ENCODE results near the gene CNDP1.

Gene CNDP1

DNA sequence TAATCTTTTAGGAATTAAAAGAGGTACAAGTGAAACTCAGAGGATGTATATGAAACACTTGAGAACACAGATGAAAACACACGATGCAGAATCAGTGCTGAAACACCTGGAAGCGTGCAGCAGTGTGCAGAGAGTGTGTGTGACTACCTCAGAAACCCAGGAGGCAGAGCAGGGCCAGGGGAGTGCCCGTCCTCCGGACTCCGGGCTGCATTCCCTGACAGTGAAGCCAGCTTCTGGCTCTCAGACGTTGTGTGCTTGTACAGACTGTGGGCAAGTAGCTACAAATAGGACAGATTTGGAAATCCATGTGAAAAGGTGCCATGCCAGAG, 98.0 kb downstream of the CNDP1 start:
- H3K27ac ChIP-seq (ENCODE audit: low read depth, low read length): no peak overlapping the region
- H3K4me3 ChIP-seq (ENCODE audit: low read depth in 1 of 2, low read length in 2 of 2): no peak overlapping the region
- peaks cover 17 to 25% of the 10 kb centered on the region in 2 donors for H3K36me3 ChIP-seq (ENCODE audit: control insufficient read depth in 1 of 2, insufficient read depth in 2 of 2, low read length in 2 of 2)
- H3K27me3 ChIP-seq (ENCODE audit: control insufficient read depth in 1 of 2, insufficient read depth in 2 of 2, low read length in 2 of 2): no peaks in the 10 kb centered on the region
- no peaks in the 10 kb centered on the region for H3K4me1 ChIP-seq (ENCODE audit: control insufficient read depth in 1 of 2, insufficient read depth in 2 of 2, low read length in 2 of 2)
- no peaks in the 10 kb centered on the region for H3K9me3 ChIP-seq (ENCODE audit: control insufficient read depth in 1 of 2, low read length in 2 of 2)
- no peak overlapping the region for H3K9ac ChIP-seq (ENCODE audit: low read depth in 1 of 2, low read length in 2 of 2)

DNA sequence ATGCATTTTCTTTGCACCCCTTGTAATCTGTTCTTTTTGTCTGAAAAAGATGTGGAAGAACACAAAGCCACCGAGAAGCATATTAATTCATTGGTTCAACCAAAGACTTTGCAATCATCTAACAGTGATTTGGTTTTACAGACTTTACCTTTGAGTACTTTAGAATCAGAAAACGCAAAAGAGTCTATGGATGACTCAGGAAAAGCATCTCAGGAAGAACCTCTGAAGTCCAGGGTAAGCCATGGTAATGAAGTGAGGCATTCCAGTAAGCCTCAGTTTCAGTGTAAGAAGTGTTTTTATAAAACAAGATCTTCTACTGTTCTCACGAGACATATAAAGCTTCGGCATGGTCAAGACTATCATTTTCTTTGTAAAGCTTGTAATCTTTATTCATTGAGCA, 98.6 kb downstream of the CNDP1 start:
- H3K9me3 ChIP-seq (ENCODE audit: control insufficient read depth in 1 of 2, low read length in 2 of 2): no peaks in the 10 kb centered on the region
- H3K36me3 ChIP-seq (ENCODE audit: control insufficient read depth in 1 of 2, insufficient read depth in 2 of 2, low read length in 2 of 2): peaks cover 18 to 25% of the 10 kb centered on the region in 2 donors
- H3K4me1 ChIP-seq (ENCODE audit: control insufficient read depth in 1 of 2, insufficient read depth in 2 of 2, low read length in 2 of 2): no peaks in the 10 kb centered on the region
- H3K27me3 ChIP-seq (ENCODE audit: control insufficient read depth in 1 of 2, insufficient read depth in 2 of 2, low read length in 2 of 2): no peaks in the 10 kb centered on the region
- no peak overlapping the region for H3K4me3 ChIP-seq (ENCODE audit: low read depth in 1 of 2, low read length in 2 of 2)
- H3K9ac ChIP-seq (ENCODE audit: low read depth in 1 of 2, low read length in 2 of 2): no peak overlapping the region
- no peak overlapping the region for H3K27ac ChIP-seq (ENCODE audit: low read depth, low read length)

DNA sequence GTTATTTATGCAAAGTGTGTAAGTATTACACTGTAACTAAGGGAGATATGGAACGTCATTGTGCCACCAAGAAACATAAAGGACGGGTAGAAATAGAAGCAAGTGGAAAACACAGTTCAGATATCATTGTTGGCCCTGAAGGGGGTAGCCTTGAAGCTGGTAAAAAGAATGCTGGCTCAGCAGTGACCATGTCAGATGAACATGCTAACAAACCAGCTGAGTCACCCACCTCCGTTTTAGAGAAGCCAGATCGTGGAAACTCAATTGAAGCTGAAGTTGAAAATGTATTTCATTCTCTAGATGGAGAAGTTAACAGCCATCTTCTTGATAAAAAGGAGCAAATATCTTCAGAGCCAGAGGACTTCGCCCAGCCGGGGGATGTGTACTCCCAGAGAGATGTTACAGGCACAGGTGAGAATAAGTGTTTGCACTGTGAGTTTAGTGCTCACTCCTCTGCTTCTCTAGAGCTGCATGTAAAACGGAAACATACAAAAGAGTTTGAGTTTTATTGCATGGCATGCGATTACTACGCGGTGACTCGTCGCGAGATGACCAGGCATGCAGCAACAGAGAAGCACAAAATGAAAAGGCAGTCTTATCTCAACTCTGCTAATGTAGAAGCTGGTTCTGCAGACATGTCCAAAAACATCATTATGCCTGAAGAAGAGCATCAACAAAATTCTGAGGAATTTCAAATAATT, 99.5 kb downstream of the CNDP1 start:
- no peak overlapping the region for H3K27ac ChIP-seq (ENCODE audit: low read depth, low read length)
- no peaks in the 10 kb centered on the region for H3K9me3 ChIP-seq (ENCODE audit: control insufficient read depth in 1 of 2, low read length in 2 of 2)
- peaks cover 20 to 25% of the 10 kb centered on the region in 2 donors for H3K36me3 ChIP-seq (ENCODE audit: control insufficient read depth in 1 of 2, insufficient read depth in 2 of 2, low read length in 2 of 2)

DNA sequence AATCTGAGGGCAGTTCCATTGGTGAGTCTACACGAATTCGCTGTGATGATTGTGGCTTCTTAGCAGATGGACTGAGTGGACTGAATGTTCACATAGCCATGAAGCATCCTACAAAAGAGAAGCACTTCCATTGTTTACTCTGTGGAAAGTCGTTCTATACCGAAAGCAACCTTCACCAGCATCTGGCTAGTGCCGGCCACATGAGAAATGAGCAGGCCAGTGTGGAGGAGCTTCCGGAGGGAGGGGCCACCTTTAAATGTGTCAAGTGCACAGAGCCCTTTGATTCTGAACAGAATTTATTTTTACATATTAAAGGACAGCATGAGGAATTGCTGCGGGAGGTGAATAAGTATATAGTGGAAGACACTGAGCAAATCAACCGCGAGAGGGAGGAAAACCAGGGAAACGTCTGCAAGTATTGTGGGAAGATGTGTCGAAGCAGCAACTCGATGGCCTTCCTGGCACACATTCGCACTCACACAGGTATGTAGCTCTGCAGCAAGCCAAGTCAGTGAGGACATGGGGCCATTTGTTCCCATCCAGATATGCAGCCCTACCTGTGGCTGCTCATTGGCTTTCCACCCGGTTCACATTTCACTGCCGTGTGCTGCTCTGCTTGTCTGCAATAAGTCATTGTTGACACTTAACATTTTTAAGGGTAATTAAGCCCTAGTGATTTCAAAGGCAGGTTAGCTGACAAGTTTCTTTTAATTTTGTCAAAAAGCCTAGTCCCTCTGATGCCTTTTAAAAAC, 101.1 kb downstream of the CNDP1 start:
- Histone ChIP-seq H3K4me3 (ENCODE audit: low read depth in 1 of 2, low read length in 2 of 2) (no peak overlapping the region), H3K27ac (ENCODE audit: low read depth, low read length) (no peak overlapping the region)

More for the DNA sequence above, 99.5 kb downstream of the CNDP1 start:
- no peaks in the 10 kb centered on the region for H3K27me3 ChIP-seq (ENCODE audit: control insufficient read depth in 1 of 2, insufficient read depth in 2 of 2, low read length in 2 of 2)
- H3K9ac ChIP-seq (ENCODE audit: low read depth in 1 of 2, low read length in 2 of 2): no peak overlapping the region
- H3K4me3 ChIP-seq (ENCODE audit: low read depth in 1 of 2, low read length in 2 of 2): no peak overlapping the region
- no peaks in the 10 kb centered on the region for H3K4me1 ChIP-seq (ENCODE audit: control insufficient read depth in 1 of 2, insufficient read depth in 2 of 2, low read length in 2 of 2)

More for the DNA sequence above, 101.1 kb downstream of the CNDP1 start:
- Histone ChIP-seq H3K9me3 (ENCODE audit: control insufficient read depth in 1 of 2, low read length in 2 of 2) (no peaks in the 10 kb centered on the region), H3K4me1 (ENCODE audit: control insufficient read depth in 1 of 2, insufficient read depth in 2 of 2, low read length in 2 of 2) (no peaks in the 10 kb centered on the region), H3K27me3 (ENCODE audit: control insufficient read depth in 1 of 2, insufficient read depth in 2 of 2, low read length in 2 of 2) (no peaks in the 10 kb centered on the region), H3K36me3 (ENCODE audit: control insufficient read depth in 1 of 2, insufficient read depth in 2 of 2, low read length in 2 of 2) (peaks cover 20 to 25% of the 10 kb centered on the region in 2 donors), H3K9ac (ENCODE audit: low read depth in 1 of 2, low read length in 2 of 2) (no peak overlapping the region)

Data from duodenal mucosa (tissue), 2 donors.